CD4-positive, alpha-beta T cell treated with Interleukin-17A for 1 hour (primary cell): ENCODE measurements around the gene ZFP62.
"Not testable (repeated sequence)": the region's sequence is repeated elsewhere in the genome, so short reads cannot be mapped to it uniquely, and the experiment has no call there.

Experiments used
- DNase-seq: peaks from one replicate; pipeline ENCODE4 v3.0.0-alpha.2; 2020

Gene ZFP62

GRCh38 chr5:180828756-180829531 is 32.1 kb downstream of the ZFP62 start:
- not testable (repeated sequence) for DNase-seq

DNA sequence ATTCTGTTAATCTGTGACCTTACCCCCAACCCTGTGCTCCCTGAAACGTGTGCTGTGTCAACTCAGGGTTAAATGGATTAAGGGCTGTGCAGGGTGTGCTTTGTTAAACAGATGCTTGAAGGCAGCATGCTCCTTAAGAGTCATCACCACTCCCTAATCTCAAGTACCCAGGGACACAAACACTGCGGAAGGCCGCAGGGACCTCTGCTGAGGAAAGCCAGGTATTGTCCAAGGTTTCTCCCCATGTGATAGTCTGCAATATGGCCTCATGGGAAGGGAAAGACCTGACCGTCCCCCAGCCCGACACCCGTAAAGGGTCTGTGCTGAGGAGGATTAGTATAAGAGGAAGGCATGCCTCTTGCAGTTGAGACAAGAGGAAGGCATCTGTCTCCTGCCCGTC is 33.7 kb downstream of the ZFP62 start:
- not testable (repeated sequence) for DNase-seq

GRCh38 chr5:180825768-180826525 is 35.1 kb downstream of the ZFP62 start:
- no peak for DNase-seq

DNA sequence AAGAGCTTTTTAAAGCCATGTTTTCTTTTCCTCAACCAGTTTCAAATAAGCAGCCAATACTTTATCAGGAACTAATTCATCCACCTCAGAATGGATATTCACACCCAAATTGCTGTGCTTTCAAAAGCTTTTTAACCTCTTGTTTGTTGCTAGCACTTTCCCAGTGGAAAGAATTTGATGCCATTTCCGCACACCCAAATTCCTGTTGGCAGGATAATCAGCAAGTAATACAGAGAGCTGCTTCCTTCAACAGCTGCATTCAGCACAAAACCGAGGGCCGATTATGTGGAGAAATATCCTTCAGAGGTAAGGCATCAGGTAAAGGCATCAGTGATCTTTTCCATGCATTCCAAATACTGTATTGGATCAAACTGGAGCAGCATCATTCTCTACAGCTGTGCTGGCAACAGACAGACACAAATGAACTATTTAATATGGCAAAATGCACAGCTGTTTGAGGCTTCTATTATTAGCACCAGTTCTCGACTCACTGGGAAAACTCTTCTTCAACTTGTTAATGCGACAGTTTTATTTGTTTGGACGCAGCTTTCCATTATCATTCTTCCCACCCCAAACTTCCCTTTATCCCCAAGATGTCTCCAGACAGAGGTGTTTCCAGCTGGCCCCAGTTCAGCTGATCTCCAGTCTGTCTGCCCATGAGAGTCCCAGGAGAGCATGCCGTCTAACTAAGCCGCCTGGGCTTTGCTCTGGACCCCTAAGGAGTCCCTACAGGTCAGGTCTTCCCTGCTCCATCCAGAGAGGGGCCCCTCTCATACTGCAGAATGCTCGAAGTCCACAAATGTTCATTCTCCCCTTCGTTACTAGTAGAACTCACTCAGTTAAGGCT is 36.2 kb downstream of the ZFP62 start:
- DNase-seq = no peak

DNA sequence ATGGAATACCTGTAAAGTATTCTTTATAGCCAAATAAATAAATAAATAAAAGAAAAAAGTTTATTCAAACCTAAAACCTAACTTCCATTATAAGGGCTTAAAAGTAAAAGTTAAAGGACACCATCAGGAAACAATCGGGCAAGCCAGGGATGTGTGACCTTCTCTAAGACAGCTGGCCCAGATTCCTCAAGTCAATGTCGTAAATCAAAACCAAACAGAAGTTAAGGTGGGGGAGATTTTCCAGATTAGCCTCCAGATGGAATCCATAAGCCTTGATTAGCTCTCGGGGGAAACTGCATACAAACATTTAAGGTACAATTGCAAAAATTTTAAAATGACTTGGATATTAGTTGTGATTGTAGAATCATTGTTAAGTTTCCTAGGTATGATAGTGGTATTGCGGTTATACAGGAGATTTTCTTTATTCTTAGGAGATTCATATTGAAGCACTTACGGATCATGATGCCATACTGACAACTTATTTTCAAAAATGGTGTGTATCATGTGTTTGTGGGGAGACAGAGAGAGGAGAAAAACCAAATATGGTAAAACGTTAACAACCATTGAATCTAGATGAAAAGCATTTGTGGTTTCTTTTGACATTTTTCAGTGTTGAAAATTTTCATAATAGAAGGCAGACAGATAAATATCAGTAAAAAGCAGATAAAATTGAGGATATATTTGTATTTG is 37.0 kb downstream of the ZFP62 start:
- no peak for DNase-seq

GRCh38 chr5:180823346-180823745 is 37.7 kb downstream of the ZFP62 start:
- DNase-seq = no peak

DNA sequence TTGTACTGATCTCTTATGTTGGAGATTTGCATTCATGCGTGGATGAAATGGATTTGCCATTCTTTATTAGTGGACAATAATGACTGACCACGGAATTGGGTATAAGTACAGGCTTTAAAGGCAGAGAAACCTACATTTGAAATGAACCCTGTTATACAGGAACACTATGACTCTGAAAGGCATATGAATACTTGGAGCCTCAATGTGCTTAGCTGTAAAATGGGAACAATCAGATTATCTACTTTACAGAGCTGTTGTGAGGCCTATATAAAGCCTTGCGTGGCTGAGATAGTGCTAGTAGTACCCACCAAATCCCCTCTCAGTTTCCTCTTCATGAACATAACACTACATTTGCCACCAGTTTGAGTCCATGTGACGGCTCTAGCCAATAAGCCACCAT is 39.5 kb downstream of the ZFP62 start:
- DNase-seq = no peak

GRCh38 chr5:180820788-180821321 is 40.2 kb downstream of the ZFP62 start:
- no peak for DNase-seq

- no peak for DNase-seq
These were observed 42.3 kb downstream of the ZFP62 start for GRCh38 chr5:180818677-180819341.

DNA sequence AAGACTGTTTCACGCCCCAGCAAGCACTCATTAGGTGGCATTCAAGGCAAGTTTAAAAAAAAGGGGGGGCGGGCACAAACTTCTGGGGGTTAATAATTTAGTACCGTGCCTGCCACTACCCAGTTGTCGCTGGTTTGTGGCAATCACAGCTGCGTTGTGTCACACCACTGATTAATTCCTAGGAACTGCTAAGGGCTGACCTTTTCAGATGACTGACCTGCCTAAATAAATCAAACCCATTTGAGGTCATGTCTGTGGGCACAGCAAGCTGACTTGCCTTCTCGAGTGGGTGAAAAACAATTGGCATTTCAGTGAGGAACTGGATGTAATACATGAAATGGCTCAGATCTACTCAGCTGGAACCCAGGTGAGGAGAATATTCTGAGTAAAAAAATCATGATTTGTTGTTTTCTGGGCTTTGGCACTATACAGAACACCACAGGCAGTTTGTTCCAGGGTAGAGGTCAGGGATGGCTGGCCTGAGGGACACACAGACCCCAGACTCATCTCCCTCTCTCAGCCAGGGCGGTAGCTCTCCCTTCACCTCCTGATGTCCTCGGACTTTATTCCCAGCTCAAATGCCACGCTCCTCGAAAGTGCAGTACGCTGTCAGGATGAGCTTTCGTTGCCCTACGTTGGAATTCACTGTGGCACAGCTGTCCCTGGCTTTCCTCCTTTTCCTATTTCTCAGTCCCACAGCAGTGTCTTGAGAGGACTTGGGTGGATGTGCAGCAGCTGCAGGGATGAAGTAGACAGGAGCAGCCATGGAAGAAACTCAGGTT is 43.0 kb downstream of the ZFP62 start:
- no peak for DNase-seq

GRCh38 chr5:180816608-180817534 is 44.2 kb downstream of the ZFP62 start:
- no peak for DNase-seq

DNA sequence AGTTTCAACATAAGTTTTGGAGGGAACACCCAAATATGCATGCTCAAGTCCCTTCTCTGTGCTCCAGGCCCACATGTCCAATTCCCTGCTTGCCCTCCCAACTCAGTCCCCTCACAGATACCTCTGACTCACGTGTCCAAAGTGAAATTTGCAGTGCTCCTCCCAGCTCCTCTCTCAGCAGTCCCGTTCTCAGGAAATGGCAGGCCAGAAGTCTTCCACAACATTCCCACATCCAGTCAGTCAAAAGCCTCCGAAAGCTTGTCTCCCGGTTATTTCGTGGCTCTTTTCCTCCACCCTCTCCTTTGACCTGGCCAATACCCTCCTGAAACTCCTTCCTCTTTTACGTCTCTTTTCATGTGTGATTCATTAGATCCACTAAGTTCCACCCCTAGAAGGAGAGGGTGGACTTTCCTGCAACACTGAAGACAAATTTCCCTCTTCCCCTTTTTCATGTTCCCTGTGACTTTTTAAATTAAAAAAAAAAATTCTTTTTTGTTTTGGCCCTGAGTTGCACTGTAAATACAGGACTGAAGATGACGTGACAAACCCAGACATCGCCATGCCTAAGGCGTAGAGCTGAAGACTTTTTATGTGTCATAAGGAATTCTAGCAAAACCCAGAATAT is 45.7 kb downstream of the ZFP62 start:
- DNase-seq = no peak

DNA sequence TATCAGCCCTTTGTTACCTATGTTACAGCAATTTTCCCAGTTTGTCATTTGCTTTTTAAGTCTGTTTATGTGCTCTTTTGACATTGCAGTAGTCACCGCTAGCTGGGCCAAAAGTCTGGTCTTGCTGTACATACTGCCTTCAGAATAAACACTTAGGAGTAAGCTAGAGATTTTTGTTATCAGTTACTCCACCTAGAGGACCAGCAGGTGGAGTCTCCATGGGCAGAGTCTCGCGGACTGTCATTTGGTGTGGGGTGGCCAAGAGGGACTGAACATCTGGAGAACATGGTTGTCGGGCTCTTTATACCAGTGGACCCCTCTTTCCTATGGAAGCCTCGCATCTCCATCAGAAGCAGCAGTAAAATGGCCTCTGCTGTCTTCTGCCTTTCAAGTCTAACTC is 47.7 kb downstream of the ZFP62 start:
- DNase-seq = no peak

- DNase-seq = no peak
These were observed 49.4 kb downstream of the ZFP62 start for GRCh38 chr5:180811623-180812124.

GRCh38 chr5:180810959-180811622 is 50.0 kb downstream of the ZFP62 start:
- no peak for DNase-seq

DNA sequence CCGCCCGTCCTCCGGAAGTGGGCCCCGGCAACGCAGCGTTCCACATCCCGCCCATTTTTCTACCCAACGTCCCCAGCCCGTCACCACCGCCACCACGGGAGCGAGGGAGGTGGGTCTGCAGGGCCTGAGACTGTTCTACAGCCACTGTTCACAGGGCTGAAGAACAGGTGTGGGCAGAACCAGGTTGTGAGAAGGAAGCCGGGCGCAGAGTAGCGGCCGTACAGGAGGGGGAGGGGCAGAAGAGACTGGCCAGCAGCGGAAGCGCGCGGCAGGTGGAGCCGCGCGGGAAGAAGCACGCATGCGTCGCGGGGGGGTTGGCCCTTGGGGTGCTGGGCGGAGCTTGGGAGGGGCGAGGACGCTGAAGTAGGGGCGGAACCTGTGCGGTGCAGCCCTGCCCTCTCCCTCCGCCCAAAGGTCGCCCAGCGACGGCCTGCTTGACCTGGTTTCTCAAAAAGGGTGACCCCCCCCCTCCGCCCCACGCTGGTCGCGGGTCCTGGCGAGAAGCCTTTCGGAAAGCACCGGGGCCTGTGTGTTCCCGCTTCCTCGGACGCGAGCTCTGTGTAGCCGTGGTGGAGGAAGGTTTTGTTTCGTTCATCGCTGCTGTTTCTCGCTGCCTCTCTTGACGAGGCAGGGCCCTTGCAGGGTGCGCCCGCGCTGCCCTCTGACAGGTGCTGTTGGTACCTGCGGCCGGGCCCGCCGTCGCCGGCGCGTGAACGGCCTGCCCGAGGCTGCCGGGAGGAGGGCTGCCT is 50.7 kb downstream of the ZFP62 start:
- peak; percentile 96 for DNase-seq

DNA sequence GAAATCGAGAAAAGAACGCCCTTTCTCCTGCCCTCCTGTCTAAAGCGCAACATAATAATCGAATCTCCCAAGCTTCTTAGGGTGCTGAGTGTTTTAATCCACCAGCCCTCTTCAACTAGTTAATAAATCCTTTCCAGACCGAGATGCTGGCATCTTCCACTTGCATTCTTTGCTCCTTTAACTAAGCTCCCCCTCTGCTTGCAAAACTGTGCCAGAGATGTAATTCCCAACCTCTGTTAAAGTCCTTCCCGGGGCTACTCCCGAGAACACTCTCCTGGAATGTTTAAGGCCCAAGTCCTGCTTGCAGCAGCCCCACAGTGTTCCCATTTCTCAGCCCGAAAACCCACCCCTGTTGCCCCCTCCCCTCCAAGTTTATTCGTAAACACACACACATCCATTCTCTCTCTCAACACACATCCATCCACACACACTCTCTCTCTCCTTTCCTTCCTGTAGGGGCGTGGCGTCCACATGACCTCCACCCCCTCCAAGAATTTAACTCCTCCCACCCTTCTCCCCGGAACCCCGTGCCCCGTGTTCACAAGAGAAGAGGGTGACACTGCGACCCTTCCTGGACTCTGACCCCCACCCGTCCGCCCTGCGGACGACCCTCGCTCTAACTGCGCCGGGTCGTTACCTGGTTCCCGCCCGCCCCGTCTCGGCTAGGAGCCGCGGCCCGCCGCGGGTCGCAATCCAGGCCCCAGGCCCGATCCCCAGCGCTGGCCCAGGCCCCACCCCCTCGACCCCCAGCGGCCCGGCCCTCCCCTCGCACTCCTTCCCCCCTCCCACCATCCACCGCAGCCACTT is 51.5 kb downstream of the ZFP62 start:
- peak; percentile 96 for DNase-seq
